HEK293T (cell line): ENCODE data around the gene SLITRK5.

ENCODE experiments used
- L3MBTL2 ChIP-seq: fragments of 450-650 bp; conservative IDR thresholded peaks from 2 replicates; pipeline ENCODE4 v1.6.1; 2016; ENCODE audit warnings: mild to moderate bottlenecking
- ZNF384 ChIP-seq: fragments of 450-650 bp; IDR thresholded peaks from 2 replicates; pipeline ENCODE4 v1.6.1; 2016

DNA sequence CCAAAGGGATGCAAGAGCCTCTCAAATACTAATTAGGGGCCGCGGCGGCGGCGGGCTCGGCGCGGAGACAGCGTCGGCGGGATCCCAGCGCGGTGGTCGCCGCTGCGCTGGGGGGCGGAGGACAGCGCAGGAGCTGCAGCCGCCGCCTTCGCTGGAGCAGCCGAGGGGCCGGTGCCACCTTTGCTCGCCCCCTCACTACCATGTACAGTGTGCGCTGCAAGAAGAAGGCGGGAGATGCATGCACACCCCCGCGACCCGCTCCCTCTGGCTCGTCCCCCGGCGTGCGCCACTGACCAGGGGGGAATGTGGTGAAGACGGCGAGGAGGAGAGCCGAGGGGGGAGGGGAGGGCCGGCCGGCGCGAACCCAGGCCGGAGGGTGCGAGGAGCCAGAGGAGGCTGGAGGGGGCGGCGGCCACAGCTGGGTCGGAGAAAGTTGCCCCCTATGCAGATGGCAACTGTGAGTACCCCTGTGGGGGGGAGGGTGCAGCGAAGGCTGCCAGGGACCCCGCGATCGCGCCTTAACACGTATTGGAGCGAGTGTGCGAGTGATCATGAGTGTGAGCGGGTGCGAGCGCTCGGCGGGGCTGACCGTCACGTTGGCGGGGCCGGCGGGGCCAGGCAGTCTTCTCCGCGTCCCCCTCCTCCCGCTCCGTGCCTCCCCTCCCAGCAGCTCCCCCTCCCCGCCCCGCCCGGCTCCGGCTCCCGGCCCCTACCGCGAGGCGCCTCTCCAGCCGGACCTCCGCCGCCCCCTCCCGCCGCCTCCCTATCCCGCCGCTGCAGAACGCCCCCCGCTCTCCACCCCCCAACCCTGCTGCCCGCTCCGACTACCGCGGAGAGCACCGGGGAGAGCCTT lies 808 bp downstream of the SLITRK5 start:
- TF ChIP-seq ZNF384 (no peak), L3MBTL2 (peak; percentile 63; the same call in 1 of the 2 replicates)
